NCI-H748 (cell line): ENCODE data around the gene B3GALNT1.
A peak's percentile ranks its signal among the peaks of the same experiment; 100 is the strongest.

ENCODE experiments used
- DNase-seq: peaks from one replicate; lab custom pipeline; 2025; ENCODE audit not compliant: unreplicated experiment; lab: John Stamatoyannopoulos, UW

The B3GALNT1 gene, protein sequence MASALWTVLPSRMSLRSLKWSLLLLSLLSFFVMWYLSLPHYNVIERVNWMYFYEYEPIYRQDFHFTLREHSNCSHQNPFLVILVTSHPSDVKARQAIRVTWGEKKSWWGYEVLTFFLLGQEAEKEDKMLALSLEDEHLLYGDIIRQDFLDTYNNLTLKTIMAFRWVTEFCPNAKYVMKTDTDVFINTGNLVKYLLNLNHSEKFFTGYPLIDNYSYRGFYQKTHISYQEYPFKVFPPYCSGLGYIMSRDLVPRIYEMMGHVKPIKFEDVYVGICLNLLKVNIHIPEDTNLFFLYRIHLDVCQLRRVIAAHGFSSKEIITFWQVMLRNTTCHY

DNA sequence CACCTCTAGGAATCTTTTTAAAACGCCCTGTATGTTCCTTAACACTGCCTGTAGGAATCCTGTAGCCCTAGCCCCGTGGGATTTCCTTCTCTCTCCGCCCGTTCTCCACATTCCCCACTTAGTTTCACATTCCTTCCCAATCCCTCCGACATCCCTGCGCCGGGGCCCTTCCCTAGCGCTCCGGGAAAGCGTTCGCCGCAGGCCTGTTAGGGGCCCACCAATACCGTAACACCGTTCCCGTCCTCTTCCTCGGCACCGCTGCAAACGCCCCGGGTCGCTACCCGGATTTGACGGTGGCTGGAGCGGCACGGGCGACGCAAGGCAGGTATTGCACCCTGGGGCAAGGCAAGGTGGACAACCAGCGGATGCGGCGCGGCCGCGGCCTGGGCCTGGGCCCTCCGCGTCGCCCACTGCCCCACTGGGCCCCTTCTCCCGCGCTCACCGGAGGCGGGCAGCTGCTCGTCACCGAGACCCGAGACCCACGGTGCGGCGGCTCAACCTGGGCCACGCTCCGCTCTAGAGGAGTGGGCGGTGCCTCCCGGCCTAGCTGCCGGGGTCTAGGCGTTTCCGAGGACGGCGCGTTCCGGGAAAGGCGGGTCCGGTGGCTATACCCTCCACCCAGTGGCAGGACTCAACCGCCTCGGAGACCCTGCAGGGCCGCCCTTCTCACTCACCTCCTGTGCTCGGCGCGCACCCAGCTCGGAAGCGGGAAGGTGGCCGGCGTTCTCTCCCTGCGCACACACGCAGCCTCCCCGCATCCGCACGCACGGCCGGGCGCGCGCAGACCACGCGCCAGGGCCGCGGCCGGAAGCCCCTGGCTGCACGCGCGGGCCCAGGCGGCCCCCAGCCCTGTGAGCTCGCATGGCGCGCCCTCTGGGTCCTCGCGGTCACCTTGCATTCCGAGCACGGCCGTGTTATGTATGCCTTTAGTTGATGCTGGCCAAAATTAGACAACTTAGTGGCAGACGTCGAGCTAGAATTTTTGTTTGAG lies at the start of gene B3GALNT1:
Gene B3GALNT1 (minus strand): TSS at position 789 of the 991 bp plus-strand sequence. CDS start 18,595 bp downstream, outside the sequence.
- DNase-seq: peak; percentile 80

DNA sequence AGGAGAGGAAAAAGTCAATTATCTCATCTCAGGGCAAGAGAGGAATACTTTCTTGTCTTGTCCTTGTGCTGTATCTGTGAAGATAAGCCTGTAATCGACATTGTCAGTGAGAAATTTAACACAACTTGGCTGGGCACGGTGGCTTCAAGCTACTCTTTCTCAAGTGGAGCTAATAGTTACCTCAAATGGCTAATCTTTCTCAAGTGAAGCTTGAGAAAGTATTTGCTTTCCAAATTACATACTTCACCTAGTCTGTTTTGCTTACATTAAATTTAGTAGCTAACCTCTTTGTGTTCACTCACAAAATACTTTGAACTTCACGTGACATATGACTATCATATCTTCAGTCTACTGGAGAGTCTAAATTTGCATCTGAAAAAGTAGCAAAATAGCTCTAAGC lies 48.3 kb upstream of the B3GALNT1 start:
- DNase-seq: no peak

DNA sequence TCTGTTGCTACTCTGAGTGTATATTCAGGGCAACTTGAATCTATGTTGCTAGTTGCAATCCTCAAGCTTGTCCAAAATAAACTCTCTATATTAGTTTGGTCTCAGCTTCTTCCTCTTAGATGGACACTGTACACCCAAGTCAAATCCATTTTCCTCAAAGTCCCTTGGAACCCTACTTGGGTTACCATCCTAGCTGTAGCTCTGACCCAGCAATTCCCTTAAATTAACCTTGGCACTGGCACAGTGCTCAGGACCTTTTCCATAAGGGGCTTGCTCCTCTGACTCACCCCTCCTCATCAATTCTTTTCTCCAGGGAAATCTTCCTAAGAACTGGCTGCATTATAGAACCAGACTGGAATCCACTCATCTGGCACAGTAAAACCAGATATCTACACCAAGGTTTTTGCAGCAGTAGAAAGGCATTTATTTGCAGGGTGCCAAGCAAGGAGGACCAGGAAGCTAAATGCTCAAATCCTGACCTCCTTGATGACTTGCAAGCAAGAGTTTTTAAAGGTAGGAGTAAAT lies 44.9 kb upstream of the B3GALNT1 start:
- no peak for DNase-seq

DNA sequence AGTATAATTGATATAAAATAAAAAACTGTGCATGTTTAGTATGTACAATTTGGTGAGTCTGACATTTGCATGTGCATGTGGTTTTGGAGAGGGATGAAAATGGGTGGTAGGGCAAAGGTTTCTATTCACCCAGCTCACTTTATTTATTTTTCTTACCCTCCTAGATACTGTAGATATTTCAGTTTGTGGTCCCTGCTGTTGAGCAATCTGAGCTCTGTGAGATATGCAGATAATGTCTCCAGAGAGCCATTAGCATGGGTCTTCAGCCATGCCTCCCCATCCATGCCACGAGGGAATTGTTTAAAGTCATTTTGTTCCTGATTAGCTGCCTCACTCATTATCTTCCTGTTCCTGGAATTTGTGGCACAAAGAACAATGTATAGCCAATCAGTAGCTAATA lies 44.4 kb upstream of the B3GALNT1 start:
- no peak for DNase-seq

DNA sequence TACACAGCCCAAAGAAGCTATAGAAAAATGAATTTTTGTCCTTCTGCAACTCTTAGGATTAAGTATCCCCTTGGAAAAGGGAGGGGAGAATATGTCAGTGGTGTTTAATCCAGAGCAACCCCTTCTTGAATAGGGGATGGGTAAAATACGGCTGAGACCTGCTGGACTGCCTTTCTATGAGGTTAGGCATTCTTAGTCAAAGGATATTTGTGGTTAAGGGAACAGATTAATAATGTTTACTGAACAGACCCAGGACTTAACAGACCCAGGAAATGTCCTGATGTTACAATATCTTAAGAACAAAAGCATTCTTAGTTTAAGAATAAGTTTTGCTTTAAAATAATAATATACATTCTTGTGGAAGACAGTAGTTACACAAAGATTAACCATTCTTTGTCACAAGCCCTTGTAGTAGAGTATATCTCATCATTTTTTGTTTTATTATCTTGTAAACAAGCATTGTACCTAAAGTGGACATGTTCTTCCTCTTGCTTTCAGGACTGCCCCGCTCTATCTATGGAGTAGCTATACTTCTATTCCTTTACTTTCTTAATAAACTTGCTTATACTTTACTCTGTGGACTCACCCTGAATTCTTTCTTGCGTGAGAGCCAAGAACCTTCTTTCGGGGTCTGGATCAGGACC lies 43.8 kb upstream of the B3GALNT1 start:
- DNase-seq: no peak

DNA sequence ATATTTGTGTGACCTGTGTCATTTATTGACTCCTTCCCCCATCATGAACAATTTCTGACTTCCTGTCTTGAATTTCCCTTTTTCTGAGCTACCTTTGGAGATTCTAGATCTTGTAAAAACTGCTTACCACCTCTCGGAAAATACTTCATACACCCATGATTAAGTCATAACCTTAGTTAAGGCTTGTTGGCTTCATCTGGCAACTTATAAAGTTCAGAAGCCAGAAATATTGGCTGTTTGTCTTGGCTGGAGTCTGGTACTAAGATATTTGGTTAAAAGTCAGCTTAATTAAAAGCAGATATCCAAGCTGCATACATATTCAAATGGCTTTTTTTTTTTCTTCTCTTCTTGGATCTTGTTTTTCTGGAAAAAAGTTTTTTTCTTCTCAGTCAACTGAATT lies 37.3 kb upstream of the B3GALNT1 start:
- DNase-seq: no peak

DNA sequence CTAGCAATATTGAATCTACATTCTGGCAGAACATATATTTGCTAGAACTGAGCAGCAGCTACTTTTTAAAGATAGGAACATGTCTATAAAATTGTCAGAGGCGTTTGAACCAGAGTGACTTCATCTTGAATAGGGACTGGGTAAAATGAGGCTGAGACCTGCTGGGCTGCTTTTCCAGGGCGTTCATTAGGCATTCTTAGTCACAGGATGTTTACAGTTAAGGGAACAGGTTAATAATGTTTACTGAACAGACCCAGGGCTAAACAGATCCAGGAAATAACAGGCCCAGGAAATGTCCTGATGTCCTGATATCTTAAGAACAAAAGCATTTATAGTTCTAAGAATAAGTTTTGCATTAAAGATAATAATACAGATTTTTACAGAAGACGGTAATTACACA lies 34.5 kb upstream of the B3GALNT1 start:
- no peak for DNase-seq

DNA sequence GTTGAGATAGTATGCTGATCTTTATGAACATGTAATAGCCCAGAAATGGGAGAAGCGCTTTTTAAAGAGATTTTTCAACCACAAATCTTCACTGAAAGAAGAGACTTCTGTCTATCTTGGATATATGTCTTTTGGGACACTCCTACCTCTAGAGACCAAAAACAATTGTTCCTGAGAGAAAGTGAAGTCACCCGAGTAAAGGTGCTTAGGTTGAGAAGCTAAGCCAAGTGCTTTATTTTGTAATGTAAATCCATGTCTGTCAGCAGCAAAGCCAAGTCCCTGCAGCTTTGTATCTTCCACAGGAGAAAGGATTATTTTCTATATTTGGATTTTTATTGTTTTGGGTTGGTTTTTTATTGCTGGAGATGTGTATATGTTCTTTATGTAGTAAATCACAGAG lies 32.1 kb upstream of the B3GALNT1 start:
- DNase-seq: no peak

DNA sequence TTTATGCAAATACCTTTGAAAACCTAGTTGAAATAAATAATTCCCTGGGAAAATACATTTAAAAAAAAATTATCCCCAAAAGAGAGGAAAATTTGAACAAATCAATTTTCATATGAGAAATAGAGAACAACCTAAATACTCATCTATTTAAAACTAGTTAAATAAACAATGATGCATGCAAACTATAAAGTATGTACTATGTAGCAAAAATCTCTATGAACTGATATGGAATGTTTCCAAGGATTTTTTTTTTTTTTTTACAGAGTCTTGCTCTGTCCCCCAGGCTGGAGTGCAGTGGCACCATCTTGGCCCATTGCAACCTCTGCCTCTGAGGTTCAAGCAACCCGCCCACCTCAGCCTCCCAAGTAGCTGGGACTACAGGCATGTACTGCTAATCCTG lies 27.2 kb upstream of the B3GALNT1 start:
- DNase-seq: no peak

DNA sequence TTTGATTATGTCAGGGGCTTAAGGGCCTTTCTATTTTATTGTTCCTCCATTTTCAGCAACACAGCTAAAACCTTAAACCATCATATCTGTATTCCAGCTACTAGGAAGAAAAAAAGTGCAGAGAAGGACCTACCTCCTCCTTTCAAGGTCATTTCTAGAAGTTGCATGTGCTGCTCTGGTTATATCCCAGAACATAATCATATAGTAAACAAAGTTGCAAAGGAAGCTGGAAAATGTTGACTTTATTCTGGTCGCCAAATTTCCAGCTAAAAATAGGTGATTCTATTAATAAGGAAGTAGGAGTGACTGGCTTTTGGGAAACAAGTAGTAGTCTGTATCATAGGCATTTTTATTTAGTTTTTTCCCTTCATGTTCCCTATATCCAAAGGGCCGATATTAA lies 21.3 kb upstream of the B3GALNT1 start:
- no peak for DNase-seq

DNA sequence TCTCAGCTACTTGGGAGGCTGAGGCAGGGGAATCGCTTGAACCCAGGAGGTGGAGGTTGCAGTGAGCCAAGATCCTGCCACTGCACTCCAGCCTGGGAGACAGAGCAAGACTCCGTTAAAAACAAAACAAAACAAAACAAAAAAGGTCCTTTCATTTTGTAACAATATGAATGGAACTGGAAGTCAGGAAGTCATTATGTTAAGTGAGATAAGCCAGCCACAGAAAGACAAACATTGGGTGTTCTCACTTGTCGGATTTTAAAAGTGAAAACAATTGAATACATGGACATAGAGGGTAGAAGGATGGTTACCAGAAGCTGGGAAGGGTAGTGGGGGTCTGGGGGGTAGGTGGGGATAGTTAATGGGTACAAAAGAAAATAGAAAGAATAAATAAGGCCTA lies 12.5 kb upstream of the B3GALNT1 start:
- DNase-seq: no peak

DNA sequence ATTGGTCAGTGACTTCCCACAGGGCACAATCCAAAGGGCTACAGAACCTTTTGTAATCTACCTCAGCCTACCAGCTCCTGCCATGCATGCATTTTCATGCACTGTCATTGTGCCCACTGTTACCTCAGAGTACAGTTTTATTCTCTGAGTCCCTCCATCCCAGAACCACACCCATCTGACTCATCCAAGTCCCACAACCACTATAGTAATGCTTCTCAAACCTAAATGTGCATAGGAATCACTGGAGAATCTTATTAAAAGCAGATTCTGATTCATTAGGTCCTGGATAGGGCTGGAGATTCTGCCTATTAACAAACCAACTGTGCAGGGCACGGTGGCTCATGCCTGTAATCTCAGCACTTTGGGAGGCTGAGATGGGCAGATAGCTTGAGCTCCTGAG lies 3.7 kb upstream of the B3GALNT1 start:
- DNase-seq: no peak

DNA sequence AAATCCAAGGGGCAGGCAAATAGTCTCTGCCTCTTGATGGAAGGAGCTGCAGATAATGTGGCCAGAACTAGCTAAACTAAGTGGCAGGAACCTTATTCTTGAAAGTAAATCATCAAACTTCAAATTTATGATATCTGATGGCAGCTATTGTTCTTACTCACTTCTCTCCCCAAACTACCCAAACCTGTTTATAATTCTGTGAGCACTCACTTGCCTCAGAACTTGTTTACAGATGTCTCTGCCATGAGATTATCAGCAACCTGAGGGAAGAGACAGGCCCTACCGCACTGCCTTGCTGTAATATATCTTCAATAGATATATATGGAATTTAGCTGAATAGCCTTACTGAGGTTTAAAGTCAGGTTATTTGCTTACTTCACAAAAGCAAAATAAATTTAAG lies 2.2 kb upstream of the B3GALNT1 start:
- DNase-seq: no peak

DNA sequence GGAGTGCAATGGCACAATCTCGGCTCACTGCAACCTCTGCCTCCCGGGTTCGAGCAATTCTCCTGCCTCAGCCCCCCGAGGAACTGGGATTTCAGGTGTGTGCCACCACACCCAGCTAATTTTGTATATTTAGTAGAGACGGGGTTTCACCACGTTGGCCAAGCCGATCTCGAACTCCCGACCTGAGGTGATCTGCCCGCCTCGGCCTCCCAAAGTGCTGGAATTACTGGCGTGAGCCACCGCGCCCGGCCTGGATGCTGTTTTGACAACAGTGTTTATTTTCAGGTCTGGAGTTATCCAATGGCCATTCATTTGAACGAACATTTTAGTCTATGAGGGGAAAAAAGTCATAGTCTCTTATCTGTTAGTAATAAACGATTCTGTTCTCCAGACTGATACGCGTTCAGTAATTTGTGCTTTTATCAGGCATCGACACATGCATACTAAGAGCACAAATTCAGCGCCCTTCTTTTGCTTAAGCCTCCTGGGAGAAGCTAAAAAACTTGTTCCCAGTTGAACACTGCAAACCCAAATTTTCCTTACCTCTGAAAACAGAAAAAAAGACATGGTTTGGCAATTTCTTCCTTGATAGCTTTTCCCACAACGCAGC lies 1.3 kb downstream of the B3GALNT1 start:
- DNase-seq: no peak

DNA sequence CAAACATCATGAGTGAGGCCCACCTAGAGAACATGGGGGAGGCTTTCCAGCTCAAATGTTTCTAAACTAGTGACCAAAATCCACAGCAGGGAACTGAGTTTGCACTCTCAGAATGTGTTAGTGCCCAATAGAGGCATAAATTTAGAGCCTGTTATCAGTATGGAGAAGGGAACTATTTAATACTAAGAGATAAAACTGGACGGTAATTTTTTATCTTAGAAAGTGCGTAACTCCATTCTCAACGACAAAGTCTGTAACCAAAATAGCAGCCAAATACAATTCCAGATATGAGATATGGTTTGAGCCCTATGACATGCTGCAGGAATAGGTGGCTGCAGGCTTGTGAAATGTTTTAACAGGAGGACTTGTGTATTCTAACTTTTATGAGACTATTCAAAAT lies 3.5 kb downstream of the B3GALNT1 start:
- DNase-seq: no peak

DNA sequence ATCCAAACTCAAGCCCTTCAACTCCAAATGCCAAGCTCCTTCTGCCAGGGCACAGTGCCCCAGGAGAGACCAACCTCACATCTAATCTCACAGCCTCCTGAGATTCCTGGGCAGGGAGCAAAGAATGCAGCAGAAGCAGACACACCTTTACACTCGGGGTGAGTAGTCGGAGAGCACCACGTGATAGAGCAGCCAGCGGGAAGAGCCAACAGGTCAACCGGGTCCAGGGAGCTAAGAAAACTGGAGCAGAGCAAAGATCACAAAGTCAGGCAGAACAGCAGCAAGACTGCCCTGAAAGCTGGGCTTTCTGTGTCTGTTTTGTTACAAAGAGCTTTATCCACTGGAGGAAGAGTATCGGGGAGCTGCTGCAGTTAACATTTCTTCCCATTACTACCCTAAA lies 4.2 kb downstream of the B3GALNT1 start:
- DNase-seq: no peak

DNA sequence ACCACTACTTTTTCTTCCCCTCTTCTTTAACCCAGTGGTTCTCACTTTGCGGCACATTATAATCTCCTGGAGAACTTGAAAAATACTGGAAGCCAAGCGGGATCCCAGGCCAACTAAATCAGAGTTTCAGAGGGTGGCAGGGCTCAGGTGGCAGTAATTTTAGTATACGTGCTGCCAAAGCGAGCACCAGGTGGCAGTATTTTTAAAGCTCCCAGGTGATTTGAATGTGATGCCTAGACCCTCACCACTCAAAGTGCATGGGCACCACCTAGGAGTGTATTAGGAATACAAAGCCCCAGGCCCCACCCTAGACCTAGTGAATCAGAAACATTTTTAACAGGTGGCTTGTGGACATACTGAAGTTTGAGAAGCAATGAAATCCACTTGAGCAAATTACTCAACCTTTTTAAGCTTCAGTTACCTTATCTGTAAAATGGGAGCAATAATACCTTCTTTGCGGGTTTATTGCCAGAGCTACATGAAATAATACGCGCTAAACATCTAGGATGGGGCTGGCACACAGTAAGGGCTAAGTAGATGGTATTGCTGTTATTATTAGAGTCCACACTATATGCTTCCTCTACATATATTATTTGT lies 8.3 kb downstream of the B3GALNT1 start:
- peak; percentile 59 for DNase-seq

DNA sequence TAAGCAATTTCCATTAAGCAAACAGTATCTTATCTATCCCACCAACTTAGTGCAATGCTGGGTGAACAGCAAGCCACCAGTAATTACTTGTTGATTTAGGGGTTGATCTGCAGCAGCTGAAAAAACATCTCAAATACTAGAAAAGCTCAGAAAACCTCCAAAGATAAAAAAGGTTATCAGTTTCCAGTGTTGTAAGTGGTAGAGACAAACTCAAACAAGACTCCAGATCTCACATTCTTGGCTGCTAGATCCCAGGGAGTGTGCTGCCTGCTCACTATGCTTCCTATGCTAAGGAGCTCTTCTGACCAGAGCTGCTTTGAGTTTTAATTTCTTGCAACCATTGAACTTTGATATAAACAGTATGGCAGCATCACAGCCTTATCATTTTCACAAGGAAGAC lies 11.3 kb downstream of the B3GALNT1 start:
- no peak for DNase-seq

DNA sequence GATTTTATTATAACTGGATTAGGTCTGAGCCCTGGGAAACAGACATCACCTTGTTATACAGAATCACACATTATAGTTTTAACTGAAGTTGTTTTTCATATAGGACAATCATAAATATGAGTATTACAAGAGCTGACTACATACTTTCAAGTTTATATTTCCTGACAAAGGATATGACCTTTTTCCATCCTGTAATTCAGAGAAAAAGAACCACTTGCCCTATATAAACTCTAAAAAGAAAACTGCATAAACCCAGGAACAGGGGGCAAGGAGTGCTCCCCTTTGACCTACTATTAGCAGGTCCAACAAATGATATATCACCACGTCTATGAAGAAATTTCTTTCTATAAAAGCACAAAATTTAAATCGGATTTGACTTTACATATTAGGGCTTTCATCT lies 20.9 kb downstream of the B3GALNT1 start:
- DNase-seq: no peak

DNA sequence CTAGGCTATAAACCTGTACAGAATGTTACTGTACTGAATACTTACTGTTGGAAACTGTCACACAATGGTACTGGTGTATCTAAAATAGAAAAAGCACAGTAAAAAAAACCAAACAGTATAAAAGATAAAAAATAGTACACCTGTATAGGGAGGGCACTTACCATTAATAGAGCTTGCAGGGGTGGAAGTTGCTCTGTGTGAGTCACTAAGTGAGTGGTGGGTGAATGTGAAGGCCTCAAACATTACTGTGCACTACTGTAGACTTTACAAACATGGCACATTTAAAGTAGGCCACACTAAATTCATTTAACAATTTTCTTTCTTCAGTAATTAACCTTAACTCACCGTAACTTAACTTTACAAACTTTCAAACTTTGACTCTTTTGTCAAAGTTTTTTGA lies 22.0 kb downstream of the B3GALNT1 start:
- DNase-seq: no peak

DNA sequence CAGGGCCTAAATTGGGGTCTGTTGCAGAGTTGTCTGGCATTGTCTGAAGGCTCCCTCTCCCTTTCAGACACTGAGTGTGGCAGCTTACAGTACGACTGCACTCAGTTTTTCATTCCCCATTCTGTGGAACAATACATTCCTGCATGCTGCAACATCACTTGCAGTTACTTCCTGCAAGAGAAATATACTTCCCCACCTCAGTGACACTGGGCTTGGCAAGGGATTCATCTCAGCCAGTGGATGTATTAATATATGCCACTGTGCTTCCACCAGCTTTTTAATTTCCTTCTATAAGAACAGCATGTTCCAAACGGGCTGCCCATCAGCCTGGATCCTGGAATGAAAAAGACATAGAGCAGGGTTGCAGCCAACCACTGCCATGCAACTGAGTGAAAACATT lies 23.1 kb downstream of the B3GALNT1 start:
- no peak for DNase-seq
